Measurements from ENCODE around the gene ADGRE2. TPM values are rescaled to one million over a fixed set of nuclear protein-coding genes. Genes with fewer than 3 reads are reported as not detected.

The ADGRE2 gene
- total RNA-seq, 1 donor from 2014 or later = not detected

- no peak for TF ChIP-seq CTCF (IDR thresholded peaks at IDR 0.05; ENCODE audit: unreplicated experiment)
- Mint-ChIP-seq H3K27me3 (ENCODE audit: low read depth) (no peaks in the 10 kb centered on the region), H3K9me3 (peaks cover 80% of the 10 kb centered on the region), H3K36me3 (peaks cover 93% of the 10 kb centered on the region), H3K4me3 (no peak overlapping the region), H3K4me1 (no peaks in the 10 kb centered on the region), H3K27ac (no peak overlapping the region)
- no peak for DNase-seq (ENCODE audit: low spot score in 2 of 2, unreplicated experiment in 2 of 2)
Observed at GRCh38 chr19:14718522-14719116, 59.7 kb downstream of the ADGRE2 start.

- peaks cover 93% of the 10 kb centered on the region for H3K36me3 Mint-ChIP-seq
- H3K27ac Mint-ChIP-seq = no peak overlapping the region
- peaks cover 78% of the 10 kb centered on the region for H3K9me3 Mint-ChIP-seq
- H3K4me1 Mint-ChIP-seq = no peaks in the 10 kb centered on the region
- no peak overlapping the region for H3K4me3 Mint-ChIP-seq
- H3K27me3 Mint-ChIP-seq (ENCODE audit: low read depth) = no peaks in the 10 kb centered on the region
- no peak for TF ChIP-seq CTCF (IDR thresholded peaks at IDR 0.05; ENCODE audit: unreplicated experiment)
- DNase-seq (ENCODE audit: low spot score in 2 of 2, unreplicated experiment in 2 of 2) = no peak
Observed at GRCh38 chr19:14715841-14716240, 62.5 kb downstream of the ADGRE2 start.

GRCh38 chr19:14704450-14704849, 73.9 kb downstream of the ADGRE2 start:
- no peak overlapping the region for H3K27ac Mint-ChIP-seq
- no peaks in the 10 kb centered on the region for H3K27me3 Mint-ChIP-seq (ENCODE audit: low read depth)
- H3K36me3 Mint-ChIP-seq = peaks cover 75% of the 10 kb centered on the region
- no peak overlapping the region for H3K4me3 Mint-ChIP-seq
- H3K9me3 Mint-ChIP-seq = peaks cover 23% of the 10 kb centered on the region
- DNase-seq (ENCODE audit: low spot score in 2 of 2, unreplicated experiment in 2 of 2) = no peak
- TF ChIP-seq CTCF (IDR thresholded peaks at IDR 0.05; ENCODE audit: unreplicated experiment) = no peak
- no peaks in the 10 kb centered on the region for H3K4me1 Mint-ChIP-seq

GRCh38 chr19:14703833-14704232, 74.5 kb downstream of the ADGRE2 start:
- no peak overlapping the region for H3K27ac Mint-ChIP-seq
- H3K27me3 Mint-ChIP-seq (ENCODE audit: low read depth) = no peaks in the 10 kb centered on the region
- H3K4me1 Mint-ChIP-seq = no peaks in the 10 kb centered on the region
- peaks cover 74% of the 10 kb centered on the region for H3K36me3 Mint-ChIP-seq
- TF ChIP-seq CTCF (IDR thresholded peaks at IDR 0.05; ENCODE audit: unreplicated experiment) = no peak
- peaks cover 17% of the 10 kb centered on the region for H3K9me3 Mint-ChIP-seq
- no peak for DNase-seq (ENCODE audit: low spot score in 2 of 2, unreplicated experiment in 2 of 2)
- H3K4me3 Mint-ChIP-seq = no peak overlapping the region

GRCh38 chr19:14700711-14701375, 77.5 kb downstream of the ADGRE2 start:
- Mint-ChIP-seq H3K36me3 (peaks cover 67% of the 10 kb centered on the region), H3K27me3 (ENCODE audit: low read depth) (no peaks in the 10 kb centered on the region), H3K27ac (no peak overlapping the region), H3K9me3 (peaks cover 14% of the 10 kb centered on the region), H3K4me1 (no peaks in the 10 kb centered on the region), H3K4me3 (no peak overlapping the region)
- TF ChIP-seq CTCF (IDR thresholded peaks at IDR 0.05; ENCODE audit: unreplicated experiment) = no peak
- no peak for DNase-seq (ENCODE audit: low spot score in 2 of 2, unreplicated experiment in 2 of 2)
